Non-pigmented ciliary epithelial cell (primary cell): Measurements from ENCODE around the gene PTPRE.

ENCODE experiments used
- DNase-seq: peaks from one replicate; pipeline ENCODE4 v3.0.0-alpha.2; 2010; ENCODE audit warnings: low read depth

PTPRE gene

GRCh38 chr10:128046156-128046952 lies 139.5 kb downstream of the PTPRE start:
- no peak for DNase-seq

GRCh38 chr10:128046953-128047290 lies 140.0 kb downstream of the PTPRE start:
- DNase-seq, result no peak

- DNase-seq, result no peak
Observed at GRCh38 chr10:128047351-128047750, 140.4 kb downstream of the PTPRE start.

GRCh38 chr10:128047991-128048818 lies 141.3 kb downstream of the PTPRE start:
- no peak for DNase-seq

- no peak for DNase-seq
Observed at GRCh38 chr10:128048819-128049210, 141.9 kb downstream of the PTPRE start.

- DNase-seq, result no peak
Observed at GRCh38 chr10:128049226-128050120, 142.6 kb downstream of the PTPRE start.

GRCh38 chr10:128050121-128050516 lies 143.2 kb downstream of the PTPRE start:
- DNase-seq, result no peak

- no peak for DNase-seq
Observed at GRCh38 chr10:128050936-128051335, 144.0 kb downstream of the PTPRE start.

GRCh38 chr10:128051548-128051947 lies 144.6 kb downstream of the PTPRE start:
- no peak for DNase-seq

- no peak for DNase-seq
Observed at GRCh38 chr10:128052696-128053095, 145.8 kb downstream of the PTPRE start.

GRCh38 chr10:128053356-128053755 lies 146.5 kb downstream of the PTPRE start:
- no peak for DNase-seq

GRCh38 chr10:128054163-128054970 lies 147.5 kb downstream of the PTPRE start:
- DNase-seq, result no peak

- DNase-seq, result no peak
Observed at GRCh38 chr10:128055061-128055868, 148.4 kb downstream of the PTPRE start.

GRCh38 chr10:128056303-128057050 lies 149.6 kb downstream of the PTPRE start:
- DNase-seq, result no peak

- DNase-seq, result no peak
Observed at GRCh38 chr10:128058106-128058749, 151.3 kb downstream of the PTPRE start.

GRCh38 chr10:128058750-128059134 lies 151.8 kb downstream of the PTPRE start:
- no peak for DNase-seq

- DNase-seq, result no peak
Observed at GRCh38 chr10:128059266-128059981, 152.5 kb downstream of the PTPRE start.

- DNase-seq, result no peak
Observed at GRCh38 chr10:128059982-128060293, 153.0 kb downstream of the PTPRE start.
